Upper lobe of left lung (tissue), 4 donors: Measurements from ENCODE around the gene OGDH.

Experiments used
- CTCF ChIP-seq, 6 experiments: fragments of 450-650 bp in 4 of 6; fragments of 200-600 bp in 2 of 6; sonication (generic) in 2 of 6; IDR thresholded peaks; one replicate each; pipeline ENCODE4 v1.5.1; 2016 to 2019; ENCODE audit warnings: antibody characterized with exemption in 6 of 6
- EP300 ChIP-seq, 4 donors: sonication (generic); formaldehyde crosslinking; IDR thresholded peaks; one replicate each; pipeline ENCODE4 v1.5.1; 2017; ENCODE audit warnings: antibody characterized with exemption in 4 of 4, control low read depth in 2 of 4
- POLR2A ChIP-seq, 4 donors: fragments of 450-650 bp; IDR thresholded peaks; one replicate each; pipeline ENCODE4 v1.5.1; 2016 to 2017; ENCODE audit warnings: antibody characterized with exemption in 4 of 4, mild to moderate bottlenecking in 2 of 4
- POLR2AphosphoS5 ChIP-seq, 2 donors: sonication (generic); formaldehyde crosslinking; IDR thresholded peaks; one replicate each; pipeline ENCODE4 v1.5.1; 2017; ENCODE audit warnings: antibody characterized with exemption in 2 of 2

- TF ChIP-seq CTCF (IDR thresholded peaks at IDR 0.05) (no peak), EP300 (IDR thresholded peaks at IDR 0.05) (no peak), POLR2AphosphoS5 (IDR thresholded peaks at IDR 0.05) (no peak), POLR2A (IDR thresholded peaks at IDR 0.05) (no peak)
Measured at GRCh38 chr7:44557485-44557884, 48.9 kb upstream of the OGDH start.
